ENCODE data around the gene MRPL33. TPM values are rescaled to one million over a fixed set of nuclear protein-coding genes. Genes with fewer than 3 reads are reported as not detected.
A peak's percentile ranks its signal among the peaks of the same experiment; 100 is the strongest.

Gene MRPL33
- total and polyA plus RNA-seq, 2 of the 13 experiments (the other 11 are each of a cell fraction or from before 2014, with no cell fraction given) = 69.7 to 218 TPM

GRCh38 chr2:27724905-27725701 lies 46.4 kb upstream of the MRPL33 start (continued):
- TF ChIP-seq CENPT (CRISPR knock-in tag; IDR thresholded peaks at IDR 0.05; ENCODE audit: low read depth) (no peak), ZNF18 (CRISPR knock-in tag; IDR thresholded peaks at IDR 0.05; ENCODE audit: insufficient replicate concordance) (no peak), ZNF672 (CRISPR knock-in tag; IDR thresholded peaks at IDR 0.05) (no peak), ZNF441 (CRISPR knock-in tag; IDR thresholded peaks at IDR 0.05; ENCODE audit: borderline replicate concordance) (peak; percentile 30; the same call in 1 of the 2 replicates), ZNF362 (CRISPR knock-in tag; IDR thresholded peaks at IDR 0.05; ENCODE audit: borderline replicate concordance) (no peak), HHEX (CRISPR knock-in tag; IDR thresholded peaks at IDR 0.05) (no peak), FOXM1 (CRISPR knock-in tag; IDR thresholded peaks at IDR 0.05) (no peak), NFE2L2 (IDR thresholded peaks at IDR 0.05; ENCODE audit: low read length) (no peak), ZNF160 (CRISPR knock-in tag; IDR thresholded peaks at IDR 0.05) (no peak), SNAPC4 (CRISPR knock-in tag; IDR thresholded peaks at IDR 0.05) (no peak), ZNF562 (CRISPR knock-in tag; IDR thresholded peaks at IDR 0.05; ENCODE audit: borderline replicate concordance) (no peak), ZNF879 (CRISPR knock-in tag; IDR thresholded peaks at IDR 0.05) (no peak), ZEB1 (IDR thresholded peaks at IDR 0.05; ENCODE audit: insufficient replicate concordance, low read depth) (no peak), KAT7 (CRISPR knock-in tag; IDR thresholded peaks at IDR 0.05; ENCODE audit: borderline replicate concordance) (no peak), FIP1L1 (IDR thresholded peaks at IDR 0.05; ENCODE audit: borderline replicate concordance, insufficient read depth, low read depth, low read length) (no peak), ATF2 (CRISPR knock-in tag; IDR thresholded peaks at IDR 0.05) (peak; percentile 96), ZNF501 (CRISPR knock-in tag; IDR thresholded peaks at IDR 0.05) (no peak), ZNF430 (CRISPR knock-in tag; IDR thresholded peaks at IDR 0.05) (no peak)
